ENCODE data around the gene APOBEC3B. TPM values are rescaled to one million over a fixed set of nuclear protein-coding genes. Genes with fewer than 3 reads are reported as not detected.

APOBEC3B gene
- total RNA-seq, 2 experiments from 2014 or later, result 1.7 to 31.9 TPM

- DNase-seq (ENCODE audit: low spot score), result no peak
- Histone ChIP-seq H2AFZ (ENCODE audit: low read length) (no peak overlapping the region), H3K4me1 (ENCODE audit: insufficient read depth, low read length, poor library complexity, severe bottlenecking) (no peaks in the 10 kb centered on the region), H3K79me2 (ENCODE audit: insufficient read depth, low read depth, low read length) (no peaks in the 10 kb centered on the region), H3K4me2 (ENCODE audit: low read length) (no peak overlapping the region), H3K4me3 (ENCODE audit: low read depth, low read length, poor library complexity, severe bottlenecking) (no peak overlapping the region), H4K20me1 (ENCODE audit: insufficient read depth, low read length) (no peaks in the 10 kb centered on the region), H3K9me3 (ENCODE audit: low read length) (no peaks in the 10 kb centered on the region), H3K36me3 (ENCODE audit: insufficient read depth, low read length) (no peaks in the 10 kb centered on the region), H3K9me2 (ENCODE audit: insufficient read depth, low read length) (no peaks in the 10 kb centered on the region), H3K27ac (ENCODE audit: low read depth, low read length, poor library complexity, severe bottlenecking) (no peak overlapping the region)
- no peak for TF ChIP-seq CTCF (conservative IDR thresholded peaks at IDR 0.05; ENCODE audit: low read length)
- no peak for TF ChIP-seq EZH2phosphoT487 (IDR thresholded peaks at IDR 0.05; ENCODE audit: borderline replicate concordance, low read depth, low read length)
- no TSS peak for BruUV-seq (replicated peaks)
- POLR2A ChIA-PET, result no interaction called here
- CTCF ChIA-PET (ENCODE audit: unreplicated experiment), result no interaction called here
- intact Hi-C loops (cut with micrococcal nuclease; ENCODE audit: unreplicated experiment), result no loop called here
These were observed 41.2 kb upstream of the APOBEC3B start for GRCh38 chr22:38940811-38941384.

DNA sequence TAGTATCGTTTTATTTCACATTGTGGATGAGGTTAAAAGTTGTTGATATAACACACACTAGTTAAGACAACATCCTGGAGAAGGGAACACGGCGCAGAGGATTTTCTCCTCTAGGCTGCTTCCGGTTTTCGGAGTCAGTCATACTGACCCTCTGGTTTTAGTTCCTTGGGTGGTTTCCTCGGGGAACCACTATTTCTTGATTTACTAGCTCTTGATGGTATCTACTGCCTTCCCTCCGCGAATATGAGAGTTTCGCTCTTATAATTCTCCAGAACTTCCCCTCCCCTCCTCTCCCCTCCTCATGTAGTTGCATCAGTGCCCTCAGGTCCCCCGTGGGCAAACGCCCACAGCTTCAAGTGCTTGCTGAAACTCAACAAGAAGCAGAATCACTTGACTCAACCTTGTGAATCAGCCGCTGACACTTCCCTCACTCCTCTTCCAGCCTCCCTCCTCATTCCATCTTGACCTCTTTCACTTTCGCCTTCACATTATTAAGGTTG is 40.6 kb upstream of the APOBEC3B start:
- Histone ChIP-seq H3K79me2 (ENCODE audit: insufficient read depth, low read depth, low read length) (no peaks in the 10 kb centered on the region), H3K9me3 (ENCODE audit: low read length) (no peaks in the 10 kb centered on the region), H3K4me2 (ENCODE audit: low read length) (no peak overlapping the region), H3K27ac (ENCODE audit: low read depth, low read length, poor library complexity, severe bottlenecking) (no peak overlapping the region), H3K4me3 (ENCODE audit: low read depth, low read length, poor library complexity, severe bottlenecking) (no peak overlapping the region), H3K36me3 (ENCODE audit: insufficient read depth, low read length) (no peaks in the 10 kb centered on the region), H2AFZ (ENCODE audit: low read length) (no peak overlapping the region), H4K20me1 (ENCODE audit: insufficient read depth, low read length) (no peaks in the 10 kb centered on the region), H3K4me1 (ENCODE audit: insufficient read depth, low read length, poor library complexity, severe bottlenecking) (no peaks in the 10 kb centered on the region), H3K9me2 (ENCODE audit: insufficient read depth, low read length) (no peaks in the 10 kb centered on the region)
- intact Hi-C loops (cut with micrococcal nuclease; ENCODE audit: unreplicated experiment), result no loop called here
- DNase-seq (ENCODE audit: low spot score), result no peak
- no peak for TF ChIP-seq EZH2phosphoT487 (IDR thresholded peaks at IDR 0.05; ENCODE audit: borderline replicate concordance, low read depth, low read length)
- TF ChIP-seq CTCF (conservative IDR thresholded peaks at IDR 0.05; ENCODE audit: low read length), result no peak
- ChIA-PET CTCF (ENCODE audit: unreplicated experiment) (no interaction called here), POLR2A (no interaction called here)
- no TSS peak for BruUV-seq (replicated peaks)

GRCh38 chr22:38942702-38943101 is 39.4 kb upstream of the APOBEC3B start:
- no peak overlapping the region for H2AFZ ChIP-seq (ENCODE audit: low read length)
- CTCF ChIA-PET (ENCODE audit: unreplicated experiment), result no interaction called here
- intact Hi-C loops (cut with micrococcal nuclease; ENCODE audit: unreplicated experiment), result no loop called here

More at GRCh38 chr22:38942702-38943101, 39.4 kb upstream of the APOBEC3B start:
- no TSS peak for BruUV-seq (replicated peaks)
- H4K20me1 ChIP-seq (ENCODE audit: insufficient read depth, low read length), result no peaks in the 10 kb centered on the region
- no peaks in the 10 kb centered on the region for H3K36me3 ChIP-seq (ENCODE audit: insufficient read depth, low read length)
- H3K79me2 ChIP-seq (ENCODE audit: insufficient read depth, low read depth, low read length), result no peaks in the 10 kb centered on the region
- DNase-seq (ENCODE audit: low spot score), result no peak
- H3K4me2 ChIP-seq (ENCODE audit: low read length), result no peak overlapping the region
- no peak for TF ChIP-seq CTCF (conservative IDR thresholded peaks at IDR 0.05; ENCODE audit: low read length)
- no peak for TF ChIP-seq EZH2phosphoT487 (IDR thresholded peaks at IDR 0.05; ENCODE audit: borderline replicate concordance, low read depth, low read length)
- POLR2A ChIA-PET, result no interaction called here
- no peak overlapping the region for H3K27ac ChIP-seq (ENCODE audit: low read depth, low read length, poor library complexity, severe bottlenecking)
- H3K4me1 ChIP-seq (ENCODE audit: insufficient read depth, low read length, poor library complexity, severe bottlenecking), result no peaks in the 10 kb centered on the region
- no peaks in the 10 kb centered on the region for H3K9me3 ChIP-seq (ENCODE audit: low read length)
- H3K9me2 ChIP-seq (ENCODE audit: insufficient read depth, low read length), result no peaks in the 10 kb centered on the region
- H3K4me3 ChIP-seq (ENCODE audit: low read depth, low read length, poor library complexity, severe bottlenecking), result no peak overlapping the region

Data from OCI-LY7 (cell line).